WTC11 (cell line): ENCODE results near the gene USF2. TPM values are rescaled to one million over a fixed set of nuclear protein-coding genes. Genes with fewer than 3 reads are reported as not detected.

Source experiments
- ATAC-seq: fragments of 200-7000 bp; cut with Tn5 transposase; 2 replicates; pipeline ENCODE4 v1.10.0; 2021; ENCODE audit warnings: mild to moderate bottlenecking, moderate library complexity
- CTCF ChIA-PET: fragments of 300-600 bp; sonication (Branson Sonifier 250); formaldehyde crosslinking; loops from one replicate; lab custom pipeline; 2021; ENCODE audit warnings: antibody characterized with exemption; lab: Charles Lee
- POLR2A ChIA-PET: fragments of 350-600 bp; sonication (Branson Sonifier 250); formaldehyde crosslinking; loops from one replicate; lab custom pipeline; 2021; ENCODE audit warnings: antibody characterized with exemption; lab: Charles Lee
- DNase-seq: peaks from one replicate; pipeline ENCODE4 v3.0.0; 2021; ENCODE audit warnings: low spot score
- H3K27ac Mint-ChIP-seq: 2 replicates; pipeline ENCODE4 v1.8.0; 2021; ENCODE audit warnings: mixed read lengths
- H3K27me3 Mint-ChIP-seq: 2 replicates; pipeline ENCODE4 v1.8.0; 2021; ENCODE audit warnings: low read depth, mild to moderate bottlenecking, moderate library complexity, mixed read lengths
- H3K36me3 Mint-ChIP-seq: 2 replicates; pipeline ENCODE4 v1.8.0; 2021; ENCODE audit warnings: mixed read lengths
- H3K4me1 Mint-ChIP-seq: 2 replicates; pipeline ENCODE4 v1.8.0; 2022; ENCODE audit warnings: mixed read lengths
- H3K4me3 Mint-ChIP-seq: 2 replicates; pipeline ENCODE4 v1.8.0; 2021; ENCODE audit warnings: mild to moderate bottlenecking, moderate library complexity, mixed read lengths
- H3K9me3 Mint-ChIP-seq: 2 replicates; pipeline ENCODE4 v1.8.0; 2021; ENCODE audit warnings: mixed read lengths
- AFF4 ChIP-seq: sonication (generic); formaldehyde crosslinking; IDR thresholded peaks from 2 replicates; pipeline ENCODE4 v1.8.1; 2023; ENCODE audit warnings: mild to moderate bottlenecking, missing genetic modification reagents, borderline replicate concordance
- CREM ChIP-seq: sonication (generic); formaldehyde crosslinking; IDR thresholded peaks from 2 replicates; pipeline ENCODE4 v1.8.1; 2022; ENCODE audit warnings: mild to moderate bottlenecking, missing genetic modification reagents, moderate library complexity
- CTCF ChIP-seq: fragments of 200-600 bp; IDR thresholded peaks from 2 replicates; pipeline ENCODE4 v1.8.0; 2022; ENCODE audit warnings: antibody characterized with exemption
- E2F5 ChIP-seq: sonication (generic); formaldehyde crosslinking; IDR thresholded peaks from 2 replicates; pipeline ENCODE4 v1.8.1; 2022; ENCODE audit warnings: mild to moderate bottlenecking, moderate library complexity, missing genetic modification reagents
- ESRRA ChIP-seq: sonication (generic); formaldehyde crosslinking; IDR thresholded peaks from 2 replicates; pipeline ENCODE4 v1.8.1; 2022; ENCODE audit warnings: mild to moderate bottlenecking, missing genetic modification reagents, borderline replicate concordance
- FOXP4 ChIP-seq: sonication (generic); formaldehyde crosslinking; IDR thresholded peaks from 2 replicates; pipeline ENCODE4 v1.8.0; 2022; ENCODE audit warnings: mild to moderate bottlenecking, missing genetic modification reagents
- GABPB1 ChIP-seq: sonication (generic); formaldehyde crosslinking; IDR thresholded peaks from 2 replicates; pipeline ENCODE4 v1.8.1; 2023; ENCODE audit warnings: mild to moderate bottlenecking, missing genetic modification reagents
- IRF1 ChIP-seq: sonication (generic); formaldehyde crosslinking; IDR thresholded peaks from 2 replicates; pipeline ENCODE4 v1.8.0; 2023; ENCODE audit warnings: missing genetic modification reagents
- MXD4 ChIP-seq: fragments of 250-450 bp; sonication (Bioruptor Pico); IDR thresholded peaks from 2 replicates; pipeline ENCODE4 v1.8.0; 2021; ENCODE audit warnings: mild to moderate bottlenecking, moderate library complexity, borderline replicate concordance
- NFE2L1 ChIP-seq: sonication (generic); formaldehyde crosslinking; IDR thresholded peaks from 2 replicates; pipeline ENCODE4 v1.8.1; 2023; ENCODE audit warnings: missing genetic modification reagents
- NFYB ChIP-seq: sonication (generic); formaldehyde crosslinking; conservative IDR thresholded peaks from 2 replicates; pipeline ENCODE4 v1.8.0; 2022; ENCODE audit warnings: low read depth, missing genetic modification reagents
- NR2C2 ChIP-seq: sonication (generic); formaldehyde crosslinking; IDR thresholded peaks from 2 replicates; pipeline ENCODE4 v1.8.0; 2022; ENCODE audit warnings: mild to moderate bottlenecking, missing genetic modification reagents
- NR3C1 ChIP-seq: sonication (generic); formaldehyde crosslinking; conservative IDR thresholded peaks from 2 replicates; pipeline ENCODE4 v1.8.1; 2023; ENCODE audit warnings: low read depth, mild to moderate bottlenecking, missing genetic modification reagents
- PREB ChIP-seq: sonication (generic); formaldehyde crosslinking; IDR thresholded peaks from 2 replicates; pipeline ENCODE4 v1.8.1; 2022; ENCODE audit warnings: mild to moderate bottlenecking, missing genetic modification reagents, moderate library complexity, borderline replicate concordance
- PRRX2 ChIP-seq: fragments of 250-450 bp; sonication (Bioruptor Pico); IDR thresholded peaks from 2 replicates; pipeline ENCODE4 v1.8.0; 2021; ENCODE audit warnings: mild to moderate bottlenecking
- TEAD1 ChIP-seq: sonication (generic); formaldehyde crosslinking; IDR thresholded peaks from 2 replicates; pipeline ENCODE4 v1.8.0; 2022; ENCODE audit warnings: mild to moderate bottlenecking, missing genetic modification reagents
- ZNF121 ChIP-seq: sonication (generic); formaldehyde crosslinking; IDR thresholded peaks from 2 replicates; pipeline ENCODE4 v1.8.0; 2023; ENCODE audit warnings: missing genetic modification reagents
- ZNF232 ChIP-seq: sonication (generic); formaldehyde crosslinking; IDR thresholded peaks from 2 replicates; pipeline ENCODE4 v1.8.0; 2022; ENCODE audit warnings: mild to moderate bottlenecking, missing genetic modification reagents
- ZNF281 ChIP-seq: sonication (generic); formaldehyde crosslinking; IDR thresholded peaks from 2 replicates; pipeline ENCODE4 v1.8.0; 2023; ENCODE audit warnings: mild to moderate bottlenecking, missing genetic modification reagents
- ZNF416 ChIP-seq: fragments of 250-450 bp; sonication (Bioruptor Pico); IDR thresholded peaks from 2 replicates; pipeline ENCODE4 v1.9.0; 2021; ENCODE audit warnings: mild to moderate bottlenecking, inconsistent platforms
- total RNA-seq: library from RNA; stranded (reverse); gene quantifications from 3 replicates; pipeline ENCODE4 v1.2.3, GENCODE V29; 2021

USF2 gene
- total RNA-seq, 1 experiment from 2014 or later, result 109 TPM

- no peaks in the 10 kb centered on the region; the same call in 1 of the 2 replicates for H3K9me3 Mint-ChIP-seq
- no peak for DNase-seq
- no peaks in the 10 kb centered on the region; the same call in 1 of the 2 replicates for H3K27me3 Mint-ChIP-seq
- peaks cover 11% of the 10 kb centered on the region for H3K4me1 Mint-ChIP-seq
- H3K27ac Mint-ChIP-seq, result no peak overlapping the region
- H3K4me3 Mint-ChIP-seq, result no peak overlapping the region
- CTCF ChIA-PET, result no interaction called here
- POLR2A ChIA-PET, result no interaction called here
- TF ChIP-seq GABPB1 (CRISPR knock-in tag), result no peak
- no peak for TF ChIP-seq CREM (CRISPR knock-in tag)
- no peak for TF ChIP-seq FOXP4 (CRISPR knock-in tag)
- TF ChIP-seq, all 79 proteins: peak for 0
- ATAC-seq, result no peak
- H3K36me3 Mint-ChIP-seq, result no peaks in the 10 kb centered on the region
Observed at GRCh38 chr19:35297515-35297848, 28.7 kb downstream of the USF2 start.

GRCh38 chr19:35297922-35298321 lies 29.2 kb downstream of the USF2 start:
- peaks cover 11% of the 10 kb centered on the region for H3K4me1 Mint-ChIP-seq
- TF ChIP-seq E2F5 (CRISPR knock-in tag) (no peak), GABPB1 (CRISPR knock-in tag) (no peak), NR2C2 (CRISPR knock-in tag) (no peak), ZNF121 (CRISPR knock-in tag) (no peak), ZNF416 (CRISPR knock-in tag) (no peak), PRRX2 (no peak), NFE2L1 (CRISPR knock-in tag) (no peak), AFF4 (CRISPR knock-in tag) (no peak), NR3C1 (no peak)
- TF ChIP-seq, all 79 proteins: peak for 0
- Mint-ChIP-seq H3K4me3 (no peak overlapping the region), H3K27ac (no peak overlapping the region), H3K36me3 (no peaks in the 10 kb centered on the region), H3K27me3 (no peaks in the 10 kb centered on the region; the same call in 1 of the 2 replicates), H3K9me3 (no peaks in the 10 kb centered on the region; the same call in 1 of the 2 replicates)
- CTCF ChIA-PET, result no interaction called here
- no peak for ATAC-seq
- DNase-seq, result no peak
- POLR2A ChIA-PET, result no interaction called here

GRCh38 chr19:35298561-35298972 lies 29.8 kb downstream of the USF2 start:
- no peak for DNase-seq
- Mint-ChIP-seq H3K4me3 (no peak overlapping the region), H3K4me1 (peaks cover 8% of the 10 kb centered on the region), H3K9me3 (no peaks in the 10 kb centered on the region; the same call in 1 of the 2 replicates), H3K36me3 (no peaks in the 10 kb centered on the region), H3K27ac (no peak overlapping the region), H3K27me3 (no peaks in the 10 kb centered on the region; the same call in 1 of the 2 replicates)
- no peak for ATAC-seq
- ChIA-PET CTCF (no interaction called here), POLR2A (no interaction called here)
- TF ChIP-seq ZNF281 (no peak), ESRRA (CRISPR knock-in tag) (no peak), IRF1 (CRISPR knock-in tag) (no peak), MXD4 (CRISPR knock-in tag) (no peak), ZNF232 (CRISPR knock-in tag) (no peak), NFYB (CRISPR knock-in tag) (no peak), CTCF (no peak), PREB (CRISPR knock-in tag) (no peak), TEAD1 (no peak)
